GM21360 (cell line): ENCODE data around the gene PGLYRP4.

ENCODE experiments used
- ATAC-seq: cut with Tn5 transposase; IDR thresholded peaks from one replicate; pipeline ENCODE4 v1.9.1; 2021; ENCODE audit warnings: mild to moderate bottlenecking, moderate library complexity; ENCODE audit not compliant: unreplicated experiment

The PGLYRP4 gene

GRCh38 chr1:153348511-153349362 is at the start of gene PGLYRP4:
Gene PGLYRP4, minus strand, starts transcription at chr1:153348841. Its CDS starts 909 bp downstream, at chr1:153347932.
- ATAC-seq: no peak

GRCh38 chr1:153397924-153398651 is 49.4 kb upstream of the PGLYRP4 start:
- ATAC-seq: no peak

- ATAC-seq: no peak
Observed at GRCh38 chr1:153397051-153397923, 48.6 kb upstream of the PGLYRP4 start.

GRCh38 chr1:153396461-153396860 is 47.8 kb upstream of the PGLYRP4 start:
- no peak for ATAC-seq

GRCh38 chr1:153395776-153396175 is 47.1 kb upstream of the PGLYRP4 start:
- ATAC-seq: no peak

GRCh38 chr1:153395136-153395685 is 46.6 kb upstream of the PGLYRP4 start:
- ATAC-seq: no peak

GRCh38 chr1:153394391-153394790 is 45.8 kb upstream of the PGLYRP4 start:
- ATAC-seq: no peak

- no peak for ATAC-seq
Observed at GRCh38 chr1:153393926-153394325, 45.3 kb upstream of the PGLYRP4 start.

GRCh38 chr1:153392822-153393221 is 44.2 kb upstream of the PGLYRP4 start:
- ATAC-seq: no peak

GRCh38 chr1:153392258-153392657 is 43.6 kb upstream of the PGLYRP4 start:
- ATAC-seq: no peak

- ATAC-seq: no peak
Observed at GRCh38 chr1:153390938-153391710, 42.5 kb upstream of the PGLYRP4 start, which contains the start of gene S100A8. Gene S100A8, minus strand, starts transcription at chr1:153391073. Its CDS starts 538 bp downstream, at chr1:153390535.

GRCh38 chr1:153389973-153390879 is 41.6 kb upstream of the PGLYRP4 start:
- ATAC-seq: no peak

GRCh38 chr1:153389401-153389800 is 40.8 kb upstream of the PGLYRP4 start:
- no peak for ATAC-seq

GRCh38 chr1:153387785-153388184 is 39.1 kb upstream of the PGLYRP4 start:
- ATAC-seq: no peak

GRCh38 chr1:153387001-153387400 is 38.4 kb upstream of the PGLYRP4 start:
- no peak for ATAC-seq

- no peak for ATAC-seq
Observed at GRCh38 chr1:153386500-153386901, 37.9 kb upstream of the PGLYRP4 start.

- ATAC-seq: no peak
Observed at GRCh38 chr1:153384958-153385580, 36.4 kb upstream of the PGLYRP4 start.

- no peak for ATAC-seq
Observed at GRCh38 chr1:153380711-153381110, 32.1 kb upstream of the PGLYRP4 start.
